Hematopoietic multipotent progenitor cell treated with erythropoietin and hydrocortisone succinate and interleukin-3 and kit ligand, for 4 days (in vitro differentiated cells): ENCODE measurements around the gene PLAU.
A peak's percentile ranks its signal among the peaks of the same experiment; 100 is the strongest.

Source experiments
- DNase-seq: peaks from one replicate; pipeline ENCODE4 v3.0.0-alpha.2; 2015

Gene PLAU

DNA sequence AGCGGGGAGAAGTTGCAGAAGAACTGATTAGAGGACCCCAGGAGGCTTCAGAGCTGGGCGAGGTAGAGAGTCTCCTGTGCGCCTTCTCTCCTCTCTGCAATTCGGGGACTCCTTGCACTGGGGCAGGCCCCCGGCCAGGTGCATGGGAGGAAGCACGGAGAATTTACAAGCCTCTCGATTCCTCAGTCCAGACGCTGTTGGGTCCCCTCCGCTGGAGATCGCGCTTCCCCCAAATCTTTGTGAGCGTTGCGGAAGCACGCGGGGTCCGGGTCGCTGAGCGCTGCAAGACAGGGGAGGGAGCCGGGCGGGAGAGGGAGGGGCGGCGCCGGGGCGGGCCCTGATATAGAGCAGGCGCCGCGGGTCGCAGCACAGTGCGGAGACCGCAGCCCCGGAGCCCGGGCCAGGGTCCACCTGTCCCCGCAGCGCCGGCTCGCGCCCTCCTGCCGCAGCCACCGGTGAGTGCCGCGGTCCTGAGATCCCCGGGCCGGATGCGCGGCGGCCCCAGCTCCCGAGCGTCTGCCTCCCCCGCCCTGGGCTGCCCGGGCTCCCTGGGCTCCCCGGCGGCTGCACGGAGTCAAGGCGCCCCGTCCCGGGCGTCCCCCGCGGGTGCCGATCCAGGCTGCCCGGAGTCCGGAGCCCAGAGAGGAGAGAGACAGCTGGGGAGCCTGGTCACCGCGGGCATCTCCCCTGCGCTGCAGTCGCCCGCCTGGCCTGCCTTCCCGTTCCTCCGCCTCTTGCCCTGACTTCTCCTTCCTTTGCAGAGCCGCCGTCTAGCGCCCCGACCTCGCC lies at the start of gene PLAU:
Gene PLAU, plus strand, starts transcription at position 369 of the 789 bp plus-strand sequence. CDS start 424 bp downstream, outside the sequence.
- peak; percentile 77 for DNase-seq

- DNase-seq: no peak
Measured at GRCh38 chr10:73862011-73862410, 48.9 kb upstream of the PLAU start.

- no peak for DNase-seq
Measured at GRCh38 chr10:73863039-73863817, 47.7 kb upstream of the PLAU start.

GRCh38 chr10:73864229-73864628 lies 46.7 kb upstream of the PLAU start:
- DNase-seq: no peak

DNA sequence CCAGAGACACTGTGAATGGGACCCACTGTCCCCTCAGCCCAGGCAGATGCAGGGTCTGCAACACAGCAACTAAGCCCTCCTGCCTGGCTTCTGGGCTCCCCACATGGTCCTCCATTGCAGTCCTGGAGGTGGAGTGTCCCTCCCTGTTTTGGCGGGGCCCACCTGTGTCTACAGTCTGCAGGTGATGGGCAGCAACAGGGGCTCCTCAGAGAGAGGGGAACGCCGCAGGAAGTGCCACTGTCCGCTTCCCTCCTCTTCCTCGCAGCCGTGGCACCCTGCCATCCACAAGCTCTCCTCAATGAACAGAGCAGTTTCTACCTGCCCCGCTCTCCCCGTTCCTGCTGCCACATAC lies 45.8 kb upstream of the PLAU start:
- no peak for DNase-seq

DNA sequence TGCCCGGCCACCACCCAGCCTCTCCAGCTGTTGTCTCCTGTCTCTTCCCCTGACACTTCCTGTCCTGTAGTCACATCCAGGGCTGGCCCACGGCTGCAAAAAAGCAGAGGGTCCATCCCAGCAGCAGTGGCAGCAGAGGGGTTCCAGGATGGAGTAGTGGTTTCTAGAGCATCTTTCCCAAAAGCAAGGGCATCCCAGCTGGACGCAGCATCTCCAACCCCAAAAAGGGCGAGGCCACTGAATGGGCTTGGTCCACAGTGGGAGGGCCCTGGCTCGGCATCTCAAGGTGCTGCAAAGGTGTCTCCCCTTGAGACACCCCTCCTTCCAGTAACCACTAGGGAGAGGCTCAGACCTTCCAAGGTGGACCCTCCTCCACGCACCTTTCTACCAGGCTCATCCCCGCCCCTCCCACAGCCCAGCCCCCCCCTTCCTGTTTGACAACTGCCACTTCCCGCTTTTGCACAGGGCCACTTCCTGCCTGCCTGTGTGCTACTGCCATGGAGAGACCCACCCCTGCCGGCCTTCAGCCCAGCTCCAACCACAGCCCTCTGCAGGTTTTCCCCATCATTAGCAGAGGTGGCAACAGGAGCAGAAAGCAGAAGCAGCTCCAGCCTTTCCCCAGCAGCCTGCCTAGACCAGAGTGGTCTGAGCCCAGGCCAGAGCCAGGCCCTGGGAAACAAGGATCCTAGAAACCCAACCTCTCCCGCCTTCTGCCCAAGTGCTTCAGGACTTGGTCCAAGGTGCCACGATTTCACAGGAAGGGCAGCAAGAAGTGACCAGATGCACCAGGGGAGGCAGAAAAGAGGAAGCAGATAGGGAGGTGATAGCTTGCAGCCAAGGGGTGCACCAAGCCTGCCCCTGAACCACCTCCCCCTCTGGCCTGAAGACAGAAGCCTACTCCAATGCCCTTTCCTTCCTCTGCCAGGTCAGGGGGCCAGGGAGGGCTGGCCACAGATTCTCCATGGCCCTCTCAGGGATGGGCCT lies 45.2 kb upstream of the PLAU start:
- DNase-seq: peak; percentile 90

DNA sequence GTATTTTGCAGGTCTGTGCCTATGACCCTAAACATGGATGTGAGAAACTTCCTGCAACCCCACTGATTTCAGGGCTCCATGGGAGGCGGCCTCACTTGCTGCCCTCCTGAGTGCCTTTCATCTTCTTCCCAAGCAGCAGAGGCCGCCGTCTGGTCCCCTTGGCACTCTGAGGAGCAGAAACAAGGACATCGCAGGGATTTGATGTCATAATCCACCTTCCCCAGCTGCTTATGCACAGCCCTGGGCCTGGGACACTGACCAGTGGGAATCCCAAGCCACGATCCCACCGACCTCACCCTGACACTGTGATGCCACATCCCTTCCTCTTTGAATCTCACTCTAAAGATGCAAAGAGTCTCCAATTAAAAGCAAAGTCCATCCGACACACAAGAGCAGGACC lies 44.3 kb upstream of the PLAU start:
- DNase-seq: no peak

GRCh38 chr10:73867126-73867807 lies 43.7 kb upstream of the PLAU start:
- DNase-seq: peak; percentile 39

DNA sequence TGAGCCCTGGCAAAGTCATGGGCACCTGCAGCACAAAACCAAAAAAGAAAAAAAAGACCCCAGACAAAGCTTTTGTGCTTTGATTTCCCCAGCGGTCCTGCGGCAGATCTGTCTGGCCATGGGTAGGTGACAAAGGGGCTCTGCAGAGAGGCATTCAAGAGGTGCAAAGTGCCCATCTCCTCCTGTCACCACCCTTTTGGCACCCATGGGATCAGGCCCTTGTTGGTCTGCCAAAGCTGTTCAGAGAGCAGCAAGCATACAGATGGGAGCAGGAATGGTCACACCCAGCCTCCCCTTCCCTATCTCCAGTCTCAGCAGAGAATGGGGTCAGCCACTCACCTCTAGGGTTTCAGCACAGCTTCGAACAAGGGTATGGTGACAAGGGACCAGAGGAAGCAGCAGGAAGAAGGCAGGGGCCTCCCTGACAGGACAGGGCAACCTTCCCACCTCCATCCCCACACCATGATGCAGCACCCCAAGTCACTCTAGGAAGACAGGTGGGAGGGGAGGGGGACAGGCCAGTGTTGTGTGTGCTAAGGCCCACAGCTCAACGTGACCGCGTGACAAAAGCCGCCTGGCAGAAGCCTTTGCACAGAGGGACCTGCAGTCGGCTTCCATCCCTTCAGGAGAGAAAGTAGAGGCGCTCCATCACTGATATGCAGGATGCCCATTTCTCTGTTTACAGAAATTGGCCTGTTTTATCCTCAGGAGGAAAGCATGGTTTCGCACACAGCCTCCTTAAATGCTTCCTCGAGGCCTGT lies 42.9 kb upstream of the PLAU start:
- DNase-seq: no peak

GRCh38 chr10:73868655-73869195 lies 42.2 kb upstream of the PLAU start:
- no peak for DNase-seq

DNA sequence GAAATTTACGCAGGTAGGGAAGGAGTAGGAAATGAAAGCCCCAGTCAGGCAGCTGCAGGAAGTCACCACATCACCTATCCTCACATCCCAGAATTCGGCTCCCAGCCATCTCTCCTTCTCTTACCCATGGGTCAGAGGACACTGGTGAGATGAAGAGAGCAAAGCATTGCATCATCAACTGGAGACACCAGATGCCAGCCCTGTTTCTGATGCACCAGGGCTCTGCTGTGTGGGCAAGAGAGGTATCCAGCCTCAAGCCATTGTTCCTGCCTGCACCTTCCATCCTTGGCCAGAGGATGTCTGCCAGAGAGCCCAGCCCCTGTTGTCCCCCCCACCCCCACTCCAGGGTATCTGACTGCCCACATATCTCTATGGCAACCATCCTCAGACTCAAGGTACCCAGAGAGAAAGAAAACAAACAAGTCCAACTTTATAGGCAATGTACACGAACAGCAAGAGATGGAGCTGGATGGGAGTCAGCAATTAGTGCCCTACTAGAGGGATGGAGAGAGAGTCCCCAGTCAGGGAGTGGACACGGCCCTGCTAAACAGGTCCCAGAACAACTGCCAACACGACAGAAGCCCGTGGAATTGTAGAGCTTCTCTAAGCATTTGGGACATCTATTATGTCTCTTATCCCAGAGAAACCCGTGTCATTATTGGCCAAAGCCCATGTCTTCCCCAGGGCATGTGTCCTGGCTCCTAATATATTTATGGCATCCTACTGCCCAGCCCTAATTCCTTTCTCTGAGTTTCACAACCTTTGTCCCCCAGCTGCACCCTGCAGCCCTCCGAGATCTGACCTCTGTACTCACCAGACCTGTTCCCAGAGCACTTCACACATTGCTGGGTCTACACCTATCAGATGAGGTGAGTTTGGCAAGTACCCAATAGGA lies 39.4 kb upstream of the PLAU start:
- DNase-seq: no peak

- DNase-seq: no peak
Measured at GRCh38 chr10:73872190-73872710, 38.7 kb upstream of the PLAU start.

DNA sequence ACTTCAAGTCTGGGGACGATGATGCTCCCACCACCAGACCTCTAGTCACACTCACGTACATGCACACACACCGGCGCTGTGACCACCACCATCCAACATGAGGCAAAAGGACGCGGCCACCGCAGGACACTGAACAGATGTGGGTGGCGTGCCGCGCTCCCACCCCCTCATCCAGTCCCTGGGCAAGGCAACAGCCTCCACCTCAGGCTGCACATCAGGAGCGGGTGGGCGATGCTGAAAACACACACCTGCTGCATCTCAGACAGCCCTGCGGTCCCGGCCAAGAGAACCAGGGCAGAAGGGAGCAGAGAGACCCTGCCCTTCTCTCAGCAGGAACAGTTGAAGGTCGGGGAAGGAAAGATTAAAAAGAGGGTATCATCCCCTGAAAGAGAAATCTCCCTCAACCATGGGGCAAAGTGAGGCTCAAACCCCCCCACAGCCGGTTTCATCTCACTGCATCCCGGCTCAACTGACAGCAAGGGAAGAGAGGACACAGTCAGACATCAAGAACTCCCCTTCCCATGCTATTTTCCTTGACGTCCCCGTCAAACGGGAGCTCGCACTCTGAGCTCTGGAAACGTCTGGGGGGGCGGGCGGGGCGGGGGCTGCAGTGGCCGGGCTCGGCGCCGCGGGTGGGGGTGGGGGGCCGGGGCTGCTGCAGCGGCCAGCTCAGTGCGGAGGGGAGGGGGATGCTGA lies 37.6 kb upstream of the PLAU start:
- no peak for DNase-seq

GRCh38 chr10:73873838-73874215 lies 37.1 kb upstream of the PLAU start:
- DNase-seq: no peak

DNA sequence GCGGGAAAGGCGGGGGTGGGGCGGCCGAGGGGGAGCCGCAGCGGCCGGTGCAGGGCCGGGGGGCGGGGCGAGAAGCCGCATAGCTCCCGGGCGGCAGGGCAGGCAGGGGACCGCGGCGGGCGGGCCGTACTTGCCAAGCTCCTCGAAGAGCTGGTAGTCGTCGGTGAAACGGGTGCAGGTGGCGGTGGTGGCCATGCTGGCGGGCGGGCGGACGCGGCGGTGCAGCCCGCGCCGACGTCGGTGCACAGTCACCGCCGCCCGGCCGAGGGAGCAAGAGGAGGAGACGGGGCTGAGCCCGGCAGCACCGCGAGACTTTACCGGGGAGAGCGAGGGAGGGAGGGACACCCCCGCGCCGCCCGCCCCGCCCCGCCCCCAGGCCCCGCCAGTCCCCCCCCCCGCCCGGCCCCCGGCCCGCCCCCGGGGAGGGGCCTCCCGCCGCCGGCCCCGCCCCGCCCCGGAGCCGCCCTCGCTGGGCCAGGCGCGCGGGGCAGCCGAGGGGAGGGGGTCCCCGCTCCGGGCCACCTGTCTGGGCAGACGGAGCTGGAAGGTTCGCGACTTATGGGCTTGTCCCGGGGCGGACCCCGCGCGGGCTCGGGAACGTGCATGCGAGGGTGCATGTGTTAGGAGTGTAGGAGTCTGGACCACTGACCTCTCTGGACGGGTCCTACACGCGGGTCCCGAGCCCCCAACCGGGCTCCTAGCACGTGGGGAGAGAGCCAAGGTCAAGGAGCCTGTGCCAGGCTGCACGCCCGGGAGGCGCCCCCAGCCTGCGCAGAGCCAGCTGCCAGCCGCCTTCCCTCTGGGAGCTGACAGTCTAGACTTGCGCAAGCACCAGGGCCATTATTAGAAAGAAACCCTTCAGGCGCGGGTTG lies 36.4 kb upstream of the PLAU start, which contains the start of gene CAMK2G:
Gene CAMK2G, minus strand, starts transcription at position 289 of the 872 bp plus-strand sequence. Its CDS starts 94 bp downstream, at position 195.
- peak; percentile 94 for DNase-seq

GRCh38 chr10:73875139-73875475 lies 35.8 kb upstream of the PLAU start:
- no peak for DNase-seq

GRCh38 chr10:73876157-73876556 lies 34.8 kb upstream of the PLAU start:
- DNase-seq: no peak

DNA sequence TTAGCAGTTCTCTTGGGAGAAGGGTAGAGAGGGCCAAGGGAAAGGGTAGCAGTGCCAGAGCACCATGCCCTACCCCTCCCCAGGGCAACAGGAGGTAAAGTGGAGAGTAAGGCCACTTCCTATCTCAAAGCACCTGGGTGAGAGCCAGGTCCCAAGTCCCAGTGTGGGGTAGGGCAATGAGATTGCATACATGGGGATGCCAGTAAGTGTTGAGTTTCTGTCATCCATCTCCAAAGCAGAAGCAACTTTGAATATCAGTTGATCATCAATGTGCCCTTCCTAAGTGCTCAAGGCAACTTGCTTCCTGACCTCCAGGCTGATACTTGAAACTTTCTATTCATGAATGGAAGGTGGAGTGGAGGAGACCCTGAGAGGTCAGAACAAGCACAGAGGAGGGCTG lies 34.4 kb upstream of the PLAU start:
- DNase-seq: no peak
